Stimulated activated CD4-positive, alpha-beta T cell treated with anti-CD3 and anti-CD28 coated beads, Interleukin-12 subunit alpha, Interleukin-12 subunit beta, amount 100 ng/mL, for 48 hours (primary cell): ENCODE results near the gene NSUN5.
"Not testable (repeated sequence)": the region's sequence is repeated elsewhere in the genome, so short reads cannot be mapped to it uniquely, and the experiment has no call there.

ENCODE experiments used
- DNase-seq, 3 donors: peaks; one replicate each; pipeline ENCODE4 v3.0.0-alpha.2; 2020; ENCODE audit warnings: low read depth in 2 of 3, low spot score in 1 of 3

The NSUN5 gene

DNA sequence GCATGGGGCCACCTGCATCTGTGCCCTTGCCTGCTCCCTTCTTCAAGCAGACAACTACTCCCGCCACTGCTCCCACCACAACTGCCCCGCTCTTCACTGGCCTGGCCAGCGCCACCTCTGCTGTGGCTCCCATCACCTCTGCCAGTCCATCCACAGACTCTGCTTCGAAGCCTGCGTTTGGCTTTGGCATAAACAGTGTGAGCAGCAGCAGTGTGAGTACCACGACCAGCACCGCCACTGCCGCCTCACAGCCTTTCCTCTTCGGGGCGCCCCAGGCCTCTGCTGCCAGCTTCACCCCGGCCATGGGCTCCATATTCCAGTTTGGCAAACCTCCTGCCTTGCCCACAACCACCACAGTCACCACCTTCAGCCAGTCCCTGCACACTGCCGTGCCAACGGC lies 11.4 kb downstream of the NSUN5 start:
- not testable (repeated sequence) for DNase-seq

DNA sequence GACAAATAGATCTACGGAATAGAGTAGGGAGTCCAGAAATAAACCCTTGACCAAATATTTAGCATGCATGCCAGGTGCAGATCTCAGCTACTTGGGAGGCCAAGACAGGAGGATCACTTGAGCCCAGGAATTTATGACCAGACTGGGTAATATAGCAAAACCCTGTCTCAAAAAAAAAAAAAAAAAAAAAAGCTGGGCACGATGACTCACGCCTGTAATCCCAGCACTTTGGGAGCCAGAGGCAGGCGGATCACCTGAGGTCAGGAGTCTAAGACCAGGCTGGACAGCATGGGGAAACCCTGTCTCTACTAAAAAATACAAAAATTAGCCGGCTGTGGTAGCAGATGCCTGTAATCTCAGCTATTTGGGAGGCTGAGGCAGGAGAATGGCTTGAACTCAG lies 31.4 kb downstream of the NSUN5 start:
- DNase-seq: not testable (repeated sequence)

GRCh38 chr7:73267813-73268212 lies 40.8 kb downstream of the NSUN5 start:
- not testable (repeated sequence) for DNase-seq

DNA sequence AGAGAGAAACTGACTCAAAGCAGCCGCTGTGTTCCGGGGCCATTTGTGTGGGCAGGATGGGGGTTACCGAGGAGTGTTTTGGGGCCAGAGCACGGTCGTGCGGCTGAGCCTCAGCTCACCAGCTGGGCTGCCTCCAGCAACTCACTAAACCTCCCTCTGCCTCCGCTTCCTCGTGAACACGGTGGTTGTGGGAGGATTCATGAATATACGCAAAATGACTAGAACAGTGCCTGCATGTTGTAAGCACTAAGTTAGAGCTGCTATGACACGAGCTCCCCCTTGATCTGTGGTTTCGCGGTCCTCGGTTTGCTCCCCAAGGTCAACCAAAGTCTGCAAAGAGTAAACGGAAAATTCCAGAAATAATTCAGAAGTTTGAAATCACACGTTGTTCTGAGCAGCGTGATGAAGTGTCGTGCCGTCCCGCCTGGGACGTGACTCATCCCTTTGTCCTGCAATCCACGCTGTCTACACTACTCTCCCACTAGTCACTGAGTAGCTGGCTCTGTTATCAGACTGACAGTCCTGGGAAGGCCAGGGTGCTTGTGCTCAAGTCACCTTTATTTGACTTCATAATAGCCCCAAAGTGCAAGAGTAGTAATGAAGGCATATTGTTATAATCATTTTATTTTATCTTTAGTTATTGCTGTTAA lies 41.8 kb downstream of the NSUN5 start:
- not testable (repeated sequence) for DNase-seq

GRCh38 chr7:73262416-73262815 lies 46.2 kb downstream of the NSUN5 start:
- DNase-seq: not testable (repeated sequence)
